Fibroblast of skin of right biceps (primary cell): ENCODE data around the gene TM9SF2.
A peak's percentile ranks its signal among the peaks of the same experiment; 100 is the strongest.
"Not testable (repeated sequence)": the region's sequence is repeated elsewhere in the genome, so short reads cannot be mapped to it uniquely, and the experiment has no call there.

ENCODE experiments used
- DNase-seq: peaks from one replicate; pipeline ENCODE4 v3.0.0-alpha.2; 2013

Gene TM9SF2, protein sequence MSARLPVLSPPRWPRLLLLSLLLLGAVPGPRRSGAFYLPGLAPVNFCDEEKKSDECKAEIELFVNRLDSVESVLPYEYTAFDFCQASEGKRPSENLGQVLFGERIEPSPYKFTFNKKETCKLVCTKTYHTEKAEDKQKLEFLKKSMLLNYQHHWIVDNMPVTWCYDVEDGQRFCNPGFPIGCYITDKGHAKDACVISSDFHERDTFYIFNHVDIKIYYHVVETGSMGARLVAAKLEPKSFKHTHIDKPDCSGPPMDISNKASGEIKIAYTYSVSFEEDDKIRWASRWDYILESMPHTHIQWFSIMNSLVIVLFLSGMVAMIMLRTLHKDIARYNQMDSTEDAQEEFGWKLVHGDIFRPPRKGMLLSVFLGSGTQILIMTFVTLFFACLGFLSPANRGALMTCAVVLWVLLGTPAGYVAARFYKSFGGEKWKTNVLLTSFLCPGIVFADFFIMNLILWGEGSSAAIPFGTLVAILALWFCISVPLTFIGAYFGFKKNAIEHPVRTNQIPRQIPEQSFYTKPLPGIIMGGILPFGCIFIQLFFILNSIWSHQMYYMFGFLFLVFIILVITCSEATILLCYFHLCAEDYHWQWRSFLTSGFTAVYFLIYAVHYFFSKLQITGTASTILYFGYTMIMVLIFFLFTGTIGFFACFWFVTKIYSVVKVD

DNA sequence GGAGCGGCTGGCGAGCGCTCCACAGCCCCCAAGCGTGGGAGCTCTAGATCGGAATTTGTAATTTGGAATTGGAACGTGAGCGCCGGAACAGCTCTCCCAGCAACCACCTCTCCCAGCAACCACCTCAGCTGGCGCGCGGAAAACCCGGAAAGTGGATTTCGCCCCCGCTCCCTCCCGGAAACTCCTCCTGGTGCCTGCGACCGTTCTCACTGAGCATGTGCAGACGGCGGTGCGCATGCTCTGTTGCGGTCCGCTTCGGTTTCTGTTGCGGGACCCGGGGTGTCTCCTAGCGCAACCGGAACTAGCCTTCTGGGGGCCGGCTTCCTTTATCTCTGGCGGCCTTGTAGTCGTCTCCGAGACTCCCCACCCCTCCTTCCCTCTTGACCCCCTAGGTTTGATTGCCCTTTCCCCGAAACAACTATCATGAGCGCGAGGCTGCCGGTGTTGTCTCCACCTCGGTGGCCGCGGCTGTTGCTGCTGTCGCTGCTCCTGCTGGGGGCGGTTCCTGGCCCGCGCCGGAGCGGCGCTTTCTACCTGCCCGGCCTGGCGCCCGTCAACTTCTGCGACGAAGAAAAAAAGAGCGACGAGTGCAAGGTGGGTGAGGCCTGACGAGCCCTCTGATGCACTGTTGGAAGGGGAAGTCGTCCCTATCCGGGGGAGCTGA lies at the start of gene TM9SF2:
TM9SF2 (plus strand) TSS at position 289 of the 664 bp plus-strand sequence; CDS start at position 424, 135 bp downstream.
- DNase-seq, result peak; percentile 97

DNA sequence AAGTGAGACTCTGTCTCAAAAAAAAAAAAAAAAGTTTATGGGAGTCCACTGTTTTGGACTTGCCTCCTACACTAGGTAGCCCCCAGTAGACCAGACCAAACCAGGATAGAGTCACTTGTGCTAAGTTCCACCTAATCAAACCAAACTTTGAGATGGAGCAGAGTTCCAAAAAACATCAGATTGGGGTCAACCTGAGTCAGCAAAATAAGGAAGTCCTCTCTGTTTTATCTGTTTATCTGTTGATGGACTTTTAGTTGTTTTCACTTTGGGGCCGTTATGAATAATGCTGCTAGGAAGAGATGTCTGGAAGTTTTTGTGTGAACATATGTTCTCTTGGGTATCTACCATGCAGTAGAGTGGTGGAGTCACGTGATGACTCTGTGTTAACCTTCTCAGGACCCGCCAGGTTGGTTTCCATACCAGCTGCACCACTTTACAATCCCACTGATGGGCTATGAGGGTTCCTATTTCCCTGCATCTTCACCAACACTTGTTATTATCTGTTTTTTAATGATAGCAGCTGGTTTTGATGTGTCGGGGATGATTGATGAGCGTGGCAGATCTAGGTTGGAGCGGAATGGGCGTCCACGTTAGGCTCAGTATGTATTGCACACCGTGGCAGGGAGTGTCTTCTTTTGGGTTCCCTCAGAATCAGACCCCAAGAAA lies 46.6 kb upstream of the TM9SF2 start:
- DNase-seq, result no peak

DNA sequence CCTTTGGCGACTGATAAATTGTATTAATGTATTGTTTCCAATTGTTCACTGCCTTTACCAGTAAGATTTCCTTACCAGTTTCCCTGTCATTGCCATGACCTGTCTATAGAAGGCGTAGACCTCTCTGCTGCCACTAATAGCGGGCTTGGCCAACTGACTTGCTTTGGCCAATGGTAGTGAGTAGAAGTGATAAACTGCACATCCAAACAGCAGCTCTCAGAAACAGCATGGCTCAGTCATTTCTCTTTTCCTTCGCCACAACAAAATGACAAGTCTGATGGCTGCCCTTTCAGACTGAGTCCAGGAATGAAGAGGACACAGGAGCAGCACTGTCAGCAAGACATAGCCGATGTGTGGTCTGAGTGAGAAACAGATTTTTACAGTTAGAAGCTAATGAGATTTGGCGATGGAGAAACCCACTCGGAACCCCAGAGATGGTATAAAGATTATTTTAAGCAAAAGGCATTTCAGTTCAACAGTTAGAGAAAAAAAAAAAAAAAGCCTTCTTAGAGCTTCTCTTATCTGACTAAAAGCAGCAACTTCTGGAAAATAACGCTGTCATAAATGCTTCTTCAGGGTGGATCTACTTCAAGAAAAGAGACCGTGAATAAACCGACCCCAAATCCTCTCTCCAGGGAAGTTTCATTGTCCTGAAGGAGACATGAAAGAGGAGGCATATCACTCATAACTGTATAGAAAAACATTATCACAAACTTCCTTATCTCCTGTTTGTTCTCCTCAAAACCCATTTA lies 42.0 kb upstream of the TM9SF2 start:
- no peak for DNase-seq

DNA sequence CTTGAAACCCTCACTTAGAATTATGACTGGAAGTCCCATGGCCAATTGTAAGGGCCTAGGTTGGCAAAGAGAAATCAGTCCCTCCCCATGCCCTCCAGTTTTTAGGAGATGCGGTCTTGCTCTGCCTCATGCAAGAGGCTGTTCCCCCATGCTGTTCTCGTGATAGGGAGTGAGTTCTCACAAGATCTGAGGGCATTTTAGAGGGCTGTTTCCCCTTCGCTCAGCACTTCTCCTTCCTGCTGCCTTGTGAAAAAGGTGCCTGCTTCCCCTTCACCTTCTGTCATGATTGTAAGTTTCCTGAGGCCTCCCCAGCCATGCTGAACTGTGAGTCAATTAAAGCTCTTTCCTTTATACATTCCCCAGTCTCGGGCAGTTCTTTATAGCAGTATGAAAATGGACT lies 40.5 kb upstream of the TM9SF2 start:
- not testable (repeated sequence) for DNase-seq

DNA sequence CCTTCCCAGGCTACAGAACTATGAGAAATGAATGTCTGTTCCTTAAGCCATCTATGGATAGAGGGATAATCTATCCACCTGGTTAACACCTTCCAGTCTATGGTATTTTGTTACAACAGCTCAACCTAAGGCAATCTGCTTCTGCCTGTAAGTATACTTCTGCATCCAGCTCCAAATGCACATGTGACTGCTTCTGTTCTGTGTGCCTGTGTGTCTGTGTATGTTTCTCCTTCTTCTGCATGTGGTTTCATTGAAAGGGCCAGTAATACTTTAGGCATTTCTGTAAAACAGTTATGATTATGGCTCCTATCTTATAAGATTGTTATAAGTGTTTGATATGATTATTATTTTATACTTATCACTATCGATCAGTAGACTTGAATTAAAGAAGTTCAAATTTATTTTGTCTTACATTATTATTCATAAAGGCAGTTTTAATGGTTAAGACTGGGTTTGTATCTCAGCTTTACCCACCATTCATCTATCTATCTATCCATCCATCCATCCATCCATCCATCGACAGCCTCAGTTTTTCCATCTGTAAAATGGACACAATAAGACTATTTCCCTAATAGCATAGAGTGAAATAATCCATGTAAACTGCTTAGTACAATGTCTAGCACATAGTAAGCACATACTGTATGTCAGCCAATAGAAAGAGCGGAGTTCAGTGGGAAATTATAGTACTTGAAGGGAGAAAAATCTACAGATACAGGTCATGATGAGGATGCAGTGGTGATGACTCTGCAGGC lies 37.5 kb upstream of the TM9SF2 start:
- DNase-seq, result no peak

DNA sequence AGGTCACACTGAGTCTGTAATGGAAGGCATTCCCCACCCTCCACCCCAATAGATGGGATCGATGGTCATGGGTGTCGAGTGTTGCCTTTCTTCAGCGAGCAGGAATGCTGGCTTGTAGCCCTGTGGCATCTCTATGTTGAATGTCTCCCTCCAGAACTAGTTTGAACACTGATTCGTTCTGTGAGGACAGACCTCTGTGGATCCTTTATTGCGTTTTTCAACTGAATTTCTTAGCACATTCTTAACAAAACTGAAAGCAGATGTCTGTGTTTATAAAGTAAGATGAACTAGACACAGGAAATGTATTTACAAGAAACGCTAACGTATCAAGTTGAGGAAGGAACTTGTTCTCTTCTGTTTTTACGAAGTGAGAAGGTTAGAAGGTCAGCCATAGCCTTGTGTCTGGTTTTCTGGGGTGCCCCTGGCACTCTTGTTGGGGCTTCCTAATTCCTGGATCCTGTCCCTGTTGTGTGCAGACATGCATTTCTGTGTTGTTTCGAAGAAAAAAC lies 36.8 kb upstream of the TM9SF2 start:
- DNase-seq, result peak; percentile 67

DNA sequence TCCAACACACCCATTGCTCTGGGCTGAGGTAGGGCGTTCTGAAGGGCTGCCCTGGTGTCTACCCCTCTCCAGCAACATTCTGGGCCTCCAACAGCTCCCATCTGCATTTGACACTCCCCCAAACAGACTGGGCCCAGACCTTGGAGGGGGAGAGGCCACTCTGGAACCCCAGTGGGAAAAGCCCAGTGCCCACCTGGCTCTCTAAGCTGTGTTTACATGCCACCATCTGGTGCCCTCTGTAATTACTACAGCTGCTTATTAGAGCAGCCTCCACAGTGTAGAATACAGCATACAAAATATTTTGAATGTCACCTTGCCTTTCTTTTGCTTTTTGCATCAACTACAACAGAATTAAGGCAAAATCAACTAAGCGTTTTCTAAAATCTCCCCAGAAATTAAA lies 35.8 kb upstream of the TM9SF2 start:
- DNase-seq, result no peak

DNA sequence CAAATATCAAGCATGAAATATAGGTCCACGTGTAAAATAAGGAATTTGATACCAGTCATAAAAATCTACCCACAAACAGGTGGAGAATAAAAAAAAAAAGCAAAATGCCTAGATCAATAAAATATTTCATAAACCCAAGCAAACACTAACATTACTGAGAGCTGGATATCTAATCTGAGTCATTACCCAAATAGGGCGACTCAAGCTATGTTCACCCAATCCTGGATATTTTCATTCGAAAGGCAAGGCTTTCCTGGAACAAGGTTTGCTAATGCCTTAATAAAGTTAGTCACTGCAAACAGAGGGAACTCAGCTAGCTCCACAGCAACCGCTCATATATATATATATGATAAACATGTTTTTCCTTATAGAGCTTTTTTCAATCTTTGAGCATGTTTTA lies 33.5 kb upstream of the TM9SF2 start:
- peak; percentile 82 for DNase-seq

DNA sequence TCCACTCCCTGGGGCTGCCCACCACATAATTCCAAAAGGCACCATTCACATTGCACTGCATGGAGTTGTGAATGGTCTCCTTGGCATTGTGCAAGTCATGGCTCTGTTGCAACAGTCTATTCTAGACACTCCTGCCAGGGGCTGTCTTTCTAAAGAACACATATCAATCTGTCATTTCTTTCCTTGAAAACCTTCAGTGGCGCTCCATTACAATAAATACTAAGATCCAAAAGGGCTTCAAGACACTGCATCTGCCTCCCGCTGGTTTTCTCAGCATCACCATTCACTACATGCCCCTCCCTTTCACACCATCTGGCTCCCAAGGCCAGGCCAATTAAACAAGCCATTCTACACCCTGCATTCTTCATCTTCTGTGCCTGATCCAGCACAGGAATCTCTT lies 32.2 kb upstream of the TM9SF2 start:
- DNase-seq, result no peak

DNA sequence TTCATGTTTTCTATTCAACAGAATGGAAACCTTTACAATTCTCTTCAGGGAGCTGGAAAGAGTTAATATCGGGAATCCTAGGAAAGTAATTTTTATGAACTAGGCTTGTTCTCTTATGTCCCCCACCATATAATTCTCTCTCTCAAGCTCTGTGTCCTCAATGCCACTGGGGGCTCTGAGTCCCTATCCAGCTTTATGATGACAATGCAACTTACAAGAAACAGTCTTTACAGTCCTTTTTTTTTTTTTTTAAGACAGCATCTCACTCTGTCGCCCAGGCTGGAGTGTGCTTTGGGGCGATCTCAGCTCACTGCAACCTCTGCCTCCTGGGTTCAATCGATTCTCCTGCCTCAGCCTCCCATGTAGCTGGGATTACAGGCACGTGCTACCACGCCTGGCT lies 31.2 kb upstream of the TM9SF2 start:
- DNase-seq, result no peak

DNA sequence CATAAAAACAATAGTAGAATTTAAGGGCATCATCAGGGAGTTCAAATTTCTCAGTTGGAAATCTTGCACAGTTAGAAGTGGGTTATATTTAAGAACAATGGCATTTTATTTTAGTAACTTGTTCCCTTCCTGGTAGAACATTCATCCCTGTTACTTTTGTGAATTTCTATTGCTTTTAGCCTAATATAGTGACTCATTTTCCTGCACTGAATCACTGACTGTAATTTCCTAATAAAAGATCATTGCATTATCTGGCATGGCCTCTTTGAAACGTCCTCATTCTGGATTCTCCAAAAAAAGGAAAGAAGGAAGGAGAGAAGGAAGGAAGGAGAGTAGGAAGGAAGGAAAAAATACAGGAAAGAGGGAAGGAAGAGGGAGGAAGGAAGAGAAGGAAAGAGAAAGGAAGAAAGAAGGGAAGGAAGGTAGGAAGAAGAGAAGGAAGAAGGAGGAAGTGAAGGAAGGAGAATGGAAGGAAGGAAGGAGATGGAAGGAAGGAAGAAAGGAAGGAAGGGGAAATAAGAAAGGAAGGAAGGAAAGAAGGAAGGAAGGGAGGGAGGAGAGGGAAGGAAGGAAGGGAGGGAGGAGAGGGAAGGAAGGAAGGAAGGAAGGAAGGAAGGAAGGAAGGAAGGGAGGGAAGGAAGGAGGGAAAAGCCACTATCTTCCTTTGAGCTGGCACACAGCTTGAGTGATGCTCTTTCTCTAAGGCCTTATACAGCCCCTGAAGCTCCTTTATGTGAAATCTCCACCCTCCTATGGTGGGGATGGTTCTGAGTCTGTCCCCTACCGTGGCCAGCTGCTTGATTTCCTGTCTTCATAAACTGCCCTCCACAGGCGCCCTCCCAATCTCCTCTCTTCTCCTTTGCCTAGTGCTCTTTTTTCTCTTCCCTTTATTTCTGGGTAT lies 29.8 kb upstream of the TM9SF2 start:
- DNase-seq, result peak; percentile 36

DNA sequence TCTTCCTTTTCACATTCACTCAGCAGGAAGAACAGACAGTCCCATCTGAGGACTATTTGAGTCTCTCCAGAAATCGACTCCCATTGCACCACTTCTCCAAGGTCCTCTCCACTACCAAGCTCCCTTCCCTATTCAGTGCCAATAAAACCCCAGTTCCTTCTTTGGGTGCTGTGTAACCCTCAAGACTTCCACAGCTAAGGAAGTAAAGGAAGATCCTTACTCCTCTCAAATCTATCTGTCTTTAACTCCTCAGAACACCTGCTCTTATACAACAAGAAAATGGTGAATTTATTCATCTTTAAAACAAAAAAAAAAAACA lies 29.2 kb upstream of the TM9SF2 start:
- DNase-seq, result no peak

DNA sequence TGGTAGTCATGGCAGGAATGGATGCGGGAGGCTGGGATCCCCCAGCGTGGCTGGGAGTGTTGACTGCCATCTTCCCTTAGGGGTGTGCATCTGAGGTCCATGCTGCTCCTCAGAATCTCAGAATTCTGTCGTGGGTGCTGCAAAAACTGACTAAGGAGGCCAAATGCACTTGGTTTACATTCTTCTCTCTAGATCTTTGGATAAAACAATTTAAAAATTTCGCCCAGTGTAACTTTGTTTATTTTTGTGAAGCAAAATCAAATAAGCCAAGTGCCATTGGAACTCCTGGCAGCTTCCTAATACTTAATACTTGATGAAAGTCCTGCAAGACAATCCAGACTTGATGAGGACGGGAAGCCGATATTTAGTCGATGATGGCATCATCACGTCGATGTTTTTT lies 27.8 kb upstream of the TM9SF2 start:
- no peak for DNase-seq

DNA sequence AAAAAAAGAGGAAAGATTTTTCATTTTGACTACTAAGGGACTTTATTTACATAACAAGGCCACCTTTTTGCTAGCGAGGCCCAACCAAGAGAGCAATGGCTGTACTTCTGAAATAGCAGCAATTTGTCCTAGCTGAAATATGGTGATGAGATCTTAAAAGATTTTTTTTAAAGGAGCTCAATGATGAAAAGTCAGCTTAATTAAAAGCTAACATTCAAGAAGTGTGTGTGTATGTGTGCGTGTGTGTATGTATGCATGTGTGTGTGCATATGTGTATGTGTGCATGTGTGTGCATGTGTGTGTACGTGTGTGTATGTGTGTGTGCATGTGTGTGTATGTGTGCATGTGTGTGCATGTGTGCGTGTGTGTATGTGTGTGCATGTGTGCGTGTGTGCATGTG lies 24.6 kb upstream of the TM9SF2 start:
- no peak for DNase-seq

DNA sequence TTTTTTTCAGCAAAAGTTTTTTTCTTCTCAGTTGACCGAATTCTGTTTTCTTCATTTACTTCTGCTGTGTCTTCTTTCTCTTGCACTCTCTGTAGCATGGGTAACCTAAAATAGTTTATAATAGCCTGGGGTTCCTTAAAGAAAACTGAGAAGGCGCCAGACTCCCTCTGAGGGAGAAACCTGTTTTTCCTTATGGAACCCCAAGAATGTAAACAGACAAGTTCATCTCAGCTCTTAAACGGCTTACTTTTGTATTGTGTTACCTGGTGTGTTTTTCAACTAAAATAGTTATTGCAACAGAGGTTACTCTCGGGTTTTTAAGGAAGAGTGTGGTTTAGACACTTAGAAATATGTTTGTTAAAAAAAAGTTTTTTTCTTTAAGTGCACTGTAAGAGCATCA lies 23.8 kb upstream of the TM9SF2 start:
- DNase-seq, result no peak

DNA sequence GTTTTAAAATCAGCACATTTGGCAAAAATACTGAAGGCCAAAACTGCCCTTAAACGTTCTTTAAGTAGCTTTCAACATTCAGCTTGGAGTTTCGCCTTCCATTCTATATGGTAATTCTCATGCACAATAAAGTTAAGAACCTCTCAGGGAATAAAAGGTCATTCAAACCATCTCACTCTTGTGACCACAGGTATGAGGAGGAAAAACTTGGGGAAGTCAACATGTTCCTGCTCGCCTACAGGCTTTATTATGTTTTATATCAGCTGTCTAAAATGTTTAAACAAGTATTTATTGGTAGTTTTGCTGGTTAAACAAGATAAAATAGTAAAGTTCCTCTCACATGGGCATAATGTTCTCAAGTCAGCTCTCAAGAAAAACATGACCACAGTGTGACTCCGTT lies 19.9 kb upstream of the TM9SF2 start:
- no peak for DNase-seq

DNA sequence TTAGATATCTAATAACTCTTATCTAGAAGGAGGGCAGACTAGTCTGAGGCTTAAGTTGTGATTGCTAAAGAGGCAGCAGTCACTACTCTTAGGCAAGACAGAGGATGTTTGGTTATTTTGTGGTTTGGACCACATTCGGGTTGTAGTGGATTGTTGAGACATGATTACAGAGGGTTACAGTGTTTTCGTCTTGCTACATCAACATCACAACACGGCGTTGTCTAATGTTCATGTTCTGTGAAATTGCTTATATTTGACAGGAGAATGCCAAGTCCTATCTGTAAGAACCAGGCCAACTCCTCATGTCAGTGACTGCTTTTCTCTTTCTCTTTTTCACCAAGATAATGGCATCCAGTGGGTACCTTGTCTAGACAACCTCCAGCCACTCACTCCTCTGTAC lies 16.8 kb upstream of the TM9SF2 start:
- DNase-seq, result no peak

DNA sequence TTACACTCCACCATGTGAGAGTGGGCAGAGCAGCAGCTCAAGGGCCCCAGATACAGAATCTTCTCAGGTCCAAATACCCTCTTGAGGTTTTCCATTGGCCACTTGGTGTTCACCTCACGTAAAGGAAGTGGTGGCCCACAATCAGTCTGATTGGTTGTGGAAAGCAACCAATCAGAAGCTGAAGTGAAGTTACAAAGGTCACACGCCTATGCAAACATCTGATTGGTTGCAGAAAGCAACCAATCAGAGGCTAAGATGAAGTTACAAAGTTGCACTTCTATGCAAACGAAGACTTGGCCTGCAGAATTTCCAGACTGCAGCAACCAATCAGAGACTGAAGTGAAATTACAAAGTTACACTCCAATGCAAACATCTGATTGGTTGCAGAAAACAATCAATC lies 14.3 kb upstream of the TM9SF2 start:
- DNase-seq, result no peak

DNA sequence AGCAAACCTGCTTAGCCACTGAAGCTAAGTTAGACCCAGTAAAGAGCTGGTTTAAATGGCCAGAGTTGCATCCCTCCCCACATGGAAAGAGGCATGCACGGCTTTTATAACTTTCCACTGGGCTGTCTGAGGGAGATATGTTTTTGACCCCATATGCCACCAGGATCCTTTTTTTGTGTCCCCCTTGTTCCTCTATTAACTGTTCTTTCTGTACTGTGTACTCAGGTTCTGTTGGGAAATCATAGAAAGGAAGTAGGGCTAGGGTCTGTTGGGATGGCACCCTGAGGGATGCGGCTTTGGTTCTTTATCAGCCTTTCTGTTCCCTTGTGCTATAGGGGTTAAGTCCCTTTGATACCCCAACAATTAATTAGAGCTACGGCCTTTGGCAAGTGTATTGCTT lies 12.2 kb upstream of the TM9SF2 start:
- DNase-seq, result no peak

DNA sequence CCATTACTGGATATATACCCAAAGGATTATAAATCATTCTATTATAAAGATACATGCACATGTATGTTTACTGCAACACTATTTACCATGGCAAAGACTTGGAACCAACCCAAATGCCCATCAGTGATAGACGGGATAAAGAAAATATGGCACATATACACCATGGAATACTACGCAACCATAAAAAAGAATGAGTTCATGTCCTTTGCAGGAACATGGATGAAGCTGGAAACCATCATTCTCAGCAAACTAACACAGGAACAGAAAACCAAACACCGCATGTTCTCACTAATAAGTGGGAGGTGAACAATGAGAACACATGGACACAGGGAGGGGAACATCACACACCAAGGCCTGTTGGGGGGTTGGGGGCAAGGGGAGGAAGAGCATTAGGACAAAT lies 9.5 kb upstream of the TM9SF2 start:
- DNase-seq, result not testable (repeated sequence)
